Amniotic stem cell (primary cell): ENCODE results near the gene LACRT.
"Not testable (repeated sequence)": the region's sequence is repeated elsewhere in the genome, so short reads cannot be mapped to it uniquely, and the experiment has no call there.

Experiments used
- DNase-seq: peaks from one replicate; lab custom pipeline; 2025; lab: John Stamatoyannopoulos, UW

The LACRT gene

GRCh38 chr12:54634795-54635194 lies at the start of gene LACRT:
TSS of gene LACRT (minus strand) at chr12:54634895. CDS start at chr12:54634841, 54 bp downstream.
- no peak for DNase-seq

GRCh38 chr12:54683398-54683797 lies 48.7 kb upstream of the LACRT start:
- DNase-seq, result no peak

- no peak for DNase-seq
Observed at GRCh38 chr12:54682674-54683073, 48.0 kb upstream of the LACRT start.

DNA sequence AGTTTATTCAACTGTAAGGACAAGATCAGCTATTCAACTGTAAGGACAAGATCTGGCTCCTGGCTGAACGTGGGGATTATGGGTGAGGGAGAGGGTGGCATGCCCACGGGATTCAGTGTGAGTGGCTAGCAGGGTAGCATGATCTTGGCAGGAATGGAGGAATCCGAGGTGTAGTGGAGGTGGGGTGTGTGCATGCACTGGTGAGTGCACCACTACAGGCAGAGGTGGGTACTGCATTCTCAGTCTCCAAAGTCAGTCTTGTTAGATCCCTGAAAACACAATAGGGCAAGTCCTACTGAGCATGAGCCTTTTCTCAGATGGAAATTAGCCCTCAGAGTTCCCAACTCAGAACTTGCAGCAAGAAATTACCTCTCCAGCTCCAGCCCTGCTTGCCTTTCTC lies 45.7 kb upstream of the LACRT start:
- no peak for DNase-seq

DNA sequence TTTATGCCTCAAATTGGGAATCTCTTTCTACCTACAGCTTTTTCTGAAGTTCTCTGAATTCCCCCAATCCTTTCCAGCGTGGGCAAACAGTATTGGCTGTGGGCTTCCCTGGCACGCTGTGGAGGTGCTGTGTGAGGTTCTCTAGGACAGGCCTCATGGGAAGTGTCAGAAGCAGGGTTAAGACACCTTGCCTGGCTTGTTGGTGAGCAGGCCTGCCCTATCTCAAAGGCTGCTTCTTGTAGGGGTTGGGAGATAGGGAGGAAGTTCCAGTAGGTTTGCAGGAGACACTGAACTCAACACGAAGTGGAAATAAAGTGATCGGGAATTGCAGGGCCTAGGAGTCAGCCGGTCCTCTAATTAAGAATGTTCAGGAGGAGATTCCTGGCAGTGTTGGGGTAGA lies 43.4 kb upstream of the LACRT start:
- DNase-seq, result no peak

GRCh38 chr12:54667945-54668344 lies 33.2 kb upstream of the LACRT start:
- DNase-seq, result no peak

- DNase-seq, result no peak
Observed at GRCh38 chr12:54666008-54666407, 31.3 kb upstream of the LACRT start.

DNA sequence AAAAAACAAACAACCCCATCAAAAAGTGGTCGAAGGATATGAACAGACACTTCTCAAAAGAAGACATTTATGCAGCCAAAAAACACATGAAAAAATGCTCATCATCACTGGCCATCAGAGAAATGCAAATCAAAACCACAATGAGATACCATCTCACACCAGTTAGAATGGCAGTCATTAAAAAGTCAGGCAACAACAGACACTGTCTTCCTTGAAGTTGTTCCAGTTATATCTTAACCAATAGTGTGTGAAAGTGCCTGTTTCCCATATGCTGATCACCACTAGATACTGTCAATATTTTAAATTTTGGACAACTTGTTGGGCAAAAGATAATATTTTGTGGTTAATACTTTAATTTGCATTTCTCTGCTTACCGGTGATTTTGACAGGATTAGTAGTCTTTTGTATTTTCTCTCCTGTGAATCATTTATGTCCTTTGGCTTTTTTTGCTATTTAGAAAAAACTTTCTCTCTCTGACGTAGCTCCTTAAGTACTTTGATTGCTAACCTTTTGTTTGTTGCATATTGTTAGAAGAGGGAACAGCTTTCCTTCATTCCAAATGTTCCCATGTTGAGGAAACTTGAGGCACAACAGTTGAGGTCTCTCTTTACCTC lies 30.4 kb upstream of the LACRT start:
- DNase-seq, result not testable (repeated sequence)

DNA sequence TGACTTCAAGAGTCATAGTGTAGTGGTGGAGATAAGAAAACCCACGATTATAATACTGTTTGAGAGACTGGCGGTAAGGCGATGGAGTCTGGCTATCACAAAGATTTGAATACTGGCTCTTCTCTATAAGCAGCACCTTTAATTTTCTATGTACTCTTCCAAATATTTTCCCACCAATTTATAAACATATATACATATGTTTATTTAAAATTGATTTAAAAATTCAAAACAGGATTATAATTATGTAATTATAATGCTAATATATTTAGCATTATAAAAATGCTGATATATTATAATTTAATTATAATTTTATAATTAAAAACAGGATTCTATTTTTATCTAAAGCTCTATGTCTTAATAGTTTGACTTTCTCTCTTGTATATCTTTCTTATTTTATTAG lies 28.9 kb upstream of the LACRT start:
- DNase-seq, result no peak

- DNase-seq, result no peak
Observed at GRCh38 chr12:54662026-54662425, 27.3 kb upstream of the LACRT start.

DNA sequence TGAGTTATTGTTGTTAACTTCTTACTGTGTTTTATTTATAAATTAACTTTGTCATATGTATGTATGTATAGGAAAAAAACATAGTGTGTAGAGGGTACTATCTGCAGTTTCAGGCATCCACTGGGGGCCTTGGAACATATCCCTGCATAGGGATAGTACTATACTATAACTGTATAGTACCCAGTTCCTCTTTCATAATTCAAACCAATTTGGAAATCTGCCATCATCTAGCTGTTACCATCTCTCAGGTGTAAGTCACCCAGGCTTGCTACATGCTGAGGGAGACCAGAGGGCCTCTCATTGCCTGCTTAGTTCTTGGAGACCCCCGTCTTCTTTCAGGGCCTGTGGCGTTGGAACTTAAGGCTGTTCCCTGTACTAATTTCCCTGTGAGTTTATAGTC lies 26.4 kb upstream of the LACRT start:
- no peak for DNase-seq

DNA sequence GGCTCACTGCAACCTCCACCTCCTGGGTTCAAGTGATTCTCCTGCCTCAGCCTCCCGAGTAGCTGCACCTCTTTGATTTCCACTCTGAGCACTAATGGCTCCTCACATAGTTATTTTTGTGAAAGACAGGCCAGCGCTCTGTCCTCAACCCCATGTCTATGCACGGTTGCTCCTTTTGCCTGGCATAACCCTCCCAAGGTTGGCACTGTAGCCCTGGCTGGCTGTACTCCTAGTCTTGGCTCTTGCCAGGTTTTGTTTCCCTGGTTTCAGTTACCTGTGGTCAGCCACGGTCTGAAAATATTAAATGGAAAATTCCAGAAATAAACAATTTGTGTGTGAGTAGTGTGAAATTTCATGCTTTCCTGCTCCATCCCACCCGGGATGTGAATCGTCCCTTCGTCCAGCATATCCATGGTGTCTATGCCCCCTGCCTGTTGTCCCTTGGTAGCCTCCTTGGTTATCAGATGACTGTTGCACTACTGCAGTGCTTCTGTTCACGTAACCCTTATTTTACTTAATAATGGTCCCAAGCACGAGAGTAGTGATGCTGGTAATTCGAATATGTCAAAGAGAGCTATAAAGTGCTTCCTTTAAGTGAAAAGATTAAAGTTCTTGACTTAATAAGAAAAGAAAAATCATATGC lies 25.7 kb upstream of the LACRT start:
- DNase-seq, result no peak

DNA sequence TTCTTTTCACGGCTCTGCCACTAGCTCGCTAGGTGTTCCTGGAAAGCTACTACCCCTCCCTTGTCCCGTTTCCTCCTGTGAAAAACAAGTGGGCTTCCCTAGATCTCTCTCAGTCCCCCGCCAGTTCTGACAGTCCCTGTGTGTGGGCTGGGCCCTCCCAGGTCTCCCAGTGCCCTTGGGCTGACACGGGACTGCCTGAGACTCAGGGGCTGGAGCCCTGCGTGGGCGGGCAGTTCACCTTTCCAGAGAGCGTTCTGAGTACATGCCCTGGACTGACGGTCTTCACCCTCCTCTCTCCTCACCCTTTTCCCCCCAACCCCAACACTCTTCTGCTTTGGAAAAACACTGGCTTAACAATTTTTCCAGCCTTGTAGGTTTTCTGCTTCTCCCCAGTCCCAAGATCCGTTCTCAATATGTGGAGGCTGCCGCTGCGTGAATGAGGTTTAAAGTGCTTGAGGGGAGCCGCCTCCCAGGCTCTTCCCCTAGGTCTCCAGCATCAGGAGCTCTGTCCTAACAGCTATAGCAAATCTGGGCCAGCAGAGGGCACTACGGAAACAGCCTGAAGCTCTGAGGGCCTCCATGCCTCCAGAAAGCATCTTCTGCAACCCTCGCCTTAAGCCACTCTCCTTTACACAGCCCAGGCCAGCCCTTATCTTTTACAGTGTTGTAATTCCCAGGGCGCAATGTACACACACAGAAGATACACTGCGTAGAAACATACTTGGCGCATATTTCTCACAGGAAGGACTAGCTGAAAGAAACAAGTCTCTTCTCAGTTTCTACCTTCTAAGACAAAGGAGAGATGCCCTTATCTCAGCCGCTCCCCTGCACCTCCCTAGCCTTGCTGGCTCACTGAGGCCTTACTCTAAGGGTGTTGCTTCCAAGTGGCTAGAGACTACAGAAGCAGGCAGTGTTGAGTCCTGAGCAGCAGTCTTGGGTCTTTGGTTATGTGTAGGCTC lies 23.9 kb upstream of the LACRT start:
- no peak for DNase-seq

- no peak for DNase-seq
Observed at GRCh38 chr12:54657105-54657607, 22.5 kb upstream of the LACRT start.

DNA sequence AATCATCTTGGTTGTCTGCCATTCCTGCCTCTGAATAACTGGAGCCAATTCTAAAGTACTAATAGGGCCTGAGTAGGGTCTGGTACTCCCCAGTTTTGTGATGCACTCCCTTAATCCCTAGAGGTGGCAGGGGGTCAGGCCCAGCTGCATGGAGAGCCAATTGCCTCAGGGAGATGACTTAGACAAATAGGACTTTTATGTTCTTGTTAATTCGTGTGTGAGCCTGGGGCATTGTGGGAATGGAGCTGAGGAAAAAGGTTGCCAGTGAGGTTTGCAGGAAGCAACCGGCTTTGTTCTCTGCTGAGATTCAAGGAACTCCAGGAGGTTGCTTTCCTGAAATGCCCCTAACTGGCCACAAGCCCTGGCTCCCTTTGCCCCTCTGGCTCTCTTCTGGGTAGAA lies 20.2 kb upstream of the LACRT start:
- no peak for DNase-seq

DNA sequence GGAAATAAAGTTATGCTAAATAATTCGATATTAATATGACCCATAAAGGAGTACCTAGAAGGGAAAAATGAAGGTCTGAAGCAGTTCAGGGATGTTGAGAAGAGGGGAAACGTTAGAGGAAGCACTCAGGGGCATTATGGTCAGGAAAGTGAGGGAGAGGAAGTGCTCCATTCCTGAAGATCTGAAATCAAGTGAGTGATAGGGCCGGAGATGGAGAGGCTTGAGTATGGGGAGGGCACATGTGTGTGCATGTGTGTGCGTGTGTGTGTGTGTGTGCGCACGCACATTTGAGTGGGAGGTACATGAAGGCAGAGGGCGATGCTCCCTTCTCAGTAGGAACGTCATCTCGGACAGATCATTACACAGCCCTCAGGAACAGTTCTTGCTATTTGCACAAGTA lies 18.3 kb upstream of the LACRT start:
- no peak for DNase-seq

DNA sequence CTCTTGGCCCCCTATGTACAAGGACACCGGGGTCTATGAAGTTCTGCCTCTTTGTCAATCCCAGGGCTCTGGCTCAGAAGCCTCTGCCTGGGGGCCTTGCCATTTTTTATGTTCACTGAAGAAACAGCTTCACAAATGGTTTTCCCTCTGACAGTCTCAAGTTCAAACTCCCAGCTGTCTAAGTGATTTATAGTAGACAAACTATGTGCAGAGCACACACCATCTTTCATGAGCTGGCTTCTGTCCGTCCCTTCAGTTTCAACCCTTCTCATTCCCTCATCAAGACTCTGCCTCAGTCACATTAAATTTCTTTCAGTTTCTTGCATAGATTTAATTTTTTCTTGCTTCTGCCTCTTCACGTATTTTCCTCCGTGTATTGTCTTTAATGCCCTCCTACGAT lies 16.2 kb upstream of the LACRT start:
- DNase-seq, result no peak

DNA sequence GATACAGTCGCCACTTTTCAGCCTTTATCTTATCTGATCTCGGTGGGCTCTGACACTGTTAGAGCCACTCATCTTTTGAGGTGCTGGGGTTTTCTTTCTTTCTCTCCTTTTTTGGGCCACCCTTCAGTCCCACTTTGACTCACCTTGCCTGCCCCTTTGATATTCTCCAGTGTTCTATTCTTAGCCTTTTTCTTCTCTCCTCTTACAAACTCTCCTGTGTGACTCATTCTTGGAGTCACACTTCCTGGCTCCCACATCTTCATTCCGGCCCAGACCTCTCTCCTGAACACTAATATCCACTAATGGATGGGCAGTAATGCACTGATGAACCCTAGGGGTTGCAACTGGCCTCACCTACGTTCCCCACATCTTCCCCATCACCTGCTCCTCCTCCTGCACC lies 15.7 kb upstream of the LACRT start:
- no peak for DNase-seq

- DNase-seq, result no peak
Observed at GRCh38 chr12:54649825-54650224, 15.1 kb upstream of the LACRT start.

DNA sequence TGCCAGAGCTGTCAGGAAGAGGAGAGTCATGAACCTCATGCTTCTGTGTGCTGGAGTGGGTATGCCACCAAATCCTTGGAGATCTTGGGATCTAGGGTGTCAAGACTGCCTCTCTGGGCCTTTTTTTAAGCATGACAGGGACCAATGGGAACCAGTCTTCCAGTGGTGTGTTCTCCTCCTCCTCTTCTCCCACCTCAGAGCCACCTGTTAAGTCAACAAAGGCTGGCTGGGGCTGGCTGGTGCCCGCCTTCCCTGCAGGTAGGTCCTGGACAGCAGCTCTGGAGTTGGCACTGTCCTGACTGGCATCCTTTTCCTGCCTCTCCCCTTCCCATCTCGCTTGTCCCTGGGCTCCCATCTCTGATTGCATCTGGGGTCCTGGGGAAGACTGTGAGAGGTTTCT lies 13.6 kb upstream of the LACRT start, which contains the start of gene DCD:
DCD (minus strand) TSS at position 101 of the 400 bp plus-strand sequence; CDS start at position 39, 62 bp downstream.
- DNase-seq, result no peak

DNA sequence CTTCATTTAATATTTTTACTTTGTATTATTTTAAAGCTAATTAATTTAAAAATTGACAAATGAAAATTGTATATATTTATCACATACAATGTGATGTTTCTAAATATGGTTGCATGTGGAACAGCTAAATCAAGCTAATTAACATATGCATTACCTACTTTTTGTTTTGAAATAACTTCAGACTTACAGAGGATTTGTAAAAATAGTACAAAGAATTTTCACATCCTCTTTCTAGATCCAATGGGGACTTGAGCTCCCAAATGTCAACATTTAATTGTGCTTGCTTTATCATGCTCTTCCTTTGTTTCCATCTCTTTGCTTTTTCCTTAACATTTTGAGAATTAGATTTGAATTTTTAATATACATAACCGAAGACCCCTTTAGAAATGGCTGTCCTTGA lies 6.9 kb upstream of the LACRT start:
- DNase-seq, result no peak

DNA sequence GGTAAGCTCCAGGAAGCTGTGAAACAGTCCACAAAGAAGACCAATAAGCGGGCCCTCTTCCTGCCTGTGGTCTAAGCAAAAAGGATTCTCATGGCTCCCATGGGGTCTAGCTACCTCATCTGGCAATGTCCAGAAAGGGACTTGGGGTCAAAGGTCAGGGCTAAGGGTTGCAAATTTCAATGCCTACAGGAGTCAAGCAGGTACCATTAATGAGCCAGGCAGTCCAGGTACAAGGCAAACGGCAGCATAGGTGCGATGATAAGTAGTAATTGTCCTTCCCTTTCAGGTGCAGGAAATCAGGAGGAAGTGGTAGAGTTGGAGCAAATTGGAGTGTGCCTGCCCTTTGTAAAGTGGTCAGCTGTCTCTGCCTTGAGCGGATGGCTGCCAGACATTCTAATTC lies 6.4 kb upstream of the LACRT start:
- DNase-seq, result no peak

- DNase-seq, result not testable (repeated sequence)
Observed at GRCh38 chr12:54639112-54639511, 4.4 kb upstream of the LACRT start.
